IMR-90 (cell line): Measurements from ENCODE around the gene TGM5.

Experiments used
- CEBPB ChIP-seq: IDR thresholded peaks from 2 replicates; pipeline ENCODE4 v1.6.1; 2012; ENCODE audit warnings: low read depth, low read length, improper control_type of control experiment
- CHD1 ChIP-seq: IDR thresholded peaks from 2 replicates; pipeline ENCODE4 v1.6.1; 2012; ENCODE audit warnings: low read depth, low read length, improper control_type of control experiment
- MAFK ChIP-seq: IDR thresholded peaks from 2 replicates; pipeline ENCODE4 v1.6.1; 2012; ENCODE audit warnings: low read depth, low read length, improper control_type of control experiment
- MXI1 ChIP-seq: IDR thresholded peaks from 2 replicates; pipeline ENCODE4 v1.6.1; 2012; ENCODE audit warnings: low read depth, mild to moderate bottlenecking, low read length, moderate library complexity, borderline replicate concordance
- NFE2L2 ChIP-seq: fragments of 150-350 bp; IDR thresholded peaks from 2 replicates; pipeline ENCODE4 v1.6.1; 2016; ENCODE audit warnings: low read depth, mild to moderate bottlenecking, low read length
- POLR2A ChIP-seq: IDR thresholded peaks from 2 replicates; pipeline ENCODE4 v1.6.1; 2012; ENCODE audit warnings: mild to moderate bottlenecking, low read depth, low read length
- RCOR1 ChIP-seq: IDR thresholded peaks from 2 replicates; pipeline ENCODE4 v1.6.1; 2012; ENCODE audit warnings: mild to moderate bottlenecking, low read length, improper control_type of control experiment; ENCODE audit not compliant: insufficient replicate concordance
- TF ChIP-seq, protein P1 (sequence below): fragments of 150-350 bp; IDR thresholded peaks from 2 replicates; pipeline ENCODE4 v1.6.1; 2017; ENCODE audit warnings: mild to moderate bottlenecking, antibody characterized with exemption, low read length, low read depth
- TF ChIP-seq, protein P2 (sequence below): conservative IDR thresholded peaks from 2 replicates; pipeline ENCODE4 v1.5.1; 2012; ENCODE audit warnings: mild to moderate bottlenecking, low read depth, low read length, improper control_type of control experiment

DNA sequence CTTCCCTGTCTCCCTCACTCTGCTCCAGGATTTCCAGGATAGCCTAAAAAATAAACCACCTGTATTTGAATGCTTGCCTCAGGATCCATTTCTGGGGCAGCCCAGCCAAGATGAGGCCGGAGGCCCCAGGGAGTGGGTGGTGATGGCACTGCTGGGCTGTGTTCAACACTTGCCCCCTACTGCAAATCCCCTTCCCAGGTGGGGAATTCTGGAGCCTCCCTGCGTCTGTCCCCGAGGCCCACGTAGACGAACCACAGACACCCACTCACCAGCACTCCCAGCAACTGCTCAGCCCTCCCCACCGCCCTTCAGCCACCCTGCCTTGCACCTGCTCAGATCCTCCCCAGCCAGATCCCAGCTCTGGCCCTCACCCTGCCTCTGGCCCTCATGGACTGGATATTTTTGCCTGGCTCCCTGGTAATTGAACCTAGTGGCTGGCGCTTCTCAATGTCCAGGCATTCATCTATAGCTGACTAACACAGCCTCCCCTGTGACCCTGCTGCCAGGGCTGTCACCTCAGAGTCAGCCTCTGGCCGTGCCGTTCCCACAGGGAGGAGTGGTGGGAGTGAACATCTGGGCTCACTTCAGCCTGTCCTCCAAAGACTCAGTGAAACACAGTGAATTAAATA lies 28.8 kb downstream of the TGM5 start:
- TF ChIP-seq CHD1 (no peak), CEBPB (no peak), MAFK (no peak), RCOR1 (no peak), POLR2A (no peak), NFE2L2 (no peak), MXI1 (no peak)
- TF ChIP-seq, protein P1, sequence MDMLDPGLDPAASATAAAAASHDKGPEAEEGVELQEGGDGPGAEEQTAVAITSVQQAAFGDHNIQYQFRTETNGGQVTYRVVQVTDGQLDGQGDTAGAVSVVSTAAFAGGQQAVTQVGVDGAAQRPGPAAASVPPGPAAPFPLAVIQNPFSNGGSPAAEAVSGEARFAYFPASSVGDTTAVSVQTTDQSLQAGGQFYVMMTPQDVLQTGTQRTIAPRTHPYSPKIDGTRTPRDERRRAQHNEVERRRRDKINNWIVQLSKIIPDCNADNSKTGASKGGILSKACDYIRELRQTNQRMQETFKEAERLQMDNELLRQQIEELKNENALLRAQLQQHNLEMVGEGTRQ, result no peak
- TF ChIP-seq, protein P2, sequence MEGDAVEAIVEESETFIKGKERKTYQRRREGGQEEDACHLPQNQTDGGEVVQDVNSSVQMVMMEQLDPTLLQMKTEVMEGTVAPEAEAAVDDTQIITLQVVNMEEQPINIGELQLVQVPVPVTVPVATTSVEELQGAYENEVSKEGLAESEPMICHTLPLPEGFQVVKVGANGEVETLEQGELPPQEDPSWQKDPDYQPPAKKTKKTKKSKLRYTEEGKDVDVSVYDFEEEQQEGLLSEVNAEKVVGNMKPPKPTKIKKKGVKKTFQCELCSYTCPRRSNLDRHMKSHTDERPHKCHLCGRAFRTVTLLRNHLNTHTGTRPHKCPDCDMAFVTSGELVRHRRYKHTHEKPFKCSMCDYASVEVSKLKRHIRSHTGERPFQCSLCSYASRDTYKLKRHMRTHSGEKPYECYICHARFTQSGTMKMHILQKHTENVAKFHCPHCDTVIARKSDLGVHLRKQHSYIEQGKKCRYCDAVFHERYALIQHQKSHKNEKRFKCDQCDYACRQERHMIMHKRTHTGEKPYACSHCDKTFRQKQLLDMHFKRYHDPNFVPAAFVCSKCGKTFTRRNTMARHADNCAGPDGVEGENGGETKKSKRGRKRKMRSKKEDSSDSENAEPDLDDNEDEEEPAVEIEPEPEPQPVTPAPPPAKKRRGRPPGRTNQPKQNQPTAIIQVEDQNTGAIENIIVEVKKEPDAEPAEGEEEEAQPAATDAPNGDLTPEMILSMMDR, result no peak
